A549 treated with CpdA at 1 μM for 4 hours (cell line): Measurements from ENCODE around the gene HK1. TPM values are rescaled to one million over a fixed set of nuclear protein-coding genes. Genes with fewer than 3 reads are reported as not detected.

Experiments
- total RNA-seq: library from RNA; stranded (reverse); fragments of 200-300 nt; extraction: Qiagen RNA extraction; gene quantifications from 5 replicates; pipeline ENCODE4 v1.2.3, GENCODE V29; 2022; ENCODE audit warnings: low read depth

HK1 gene
- total RNA-seq: 34.3 to 44.6 TPM (median 37.8 TPM) in 5 replicates

GRCh38 chr10:69278446-69278963, at the start of gene HK1:
Gene HK1, plus strand, starts transcription at chr10:69278496.

DNA sequence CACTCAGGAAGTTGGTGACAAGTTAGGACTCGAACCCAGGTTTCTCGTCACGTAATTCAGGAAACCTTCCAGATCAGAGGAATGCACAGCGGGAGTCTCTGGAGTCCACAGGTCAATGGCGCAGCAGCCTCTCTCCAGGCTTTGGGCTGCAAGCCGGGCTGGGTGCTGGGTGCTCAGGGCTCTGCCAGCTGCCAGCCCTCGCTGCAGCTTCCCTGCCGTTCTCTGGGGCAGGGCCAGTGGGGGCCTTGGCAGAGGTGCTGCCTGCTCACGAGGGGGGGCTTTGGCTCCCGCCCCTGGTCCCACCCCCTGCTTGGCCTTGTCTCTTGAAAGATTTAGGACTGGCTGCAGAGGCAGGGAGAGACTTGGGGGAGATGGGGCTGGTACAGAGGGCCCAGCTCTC, 138.4 kb downstream of the HK1 start, which contains the start of gene TACR2:
TACR2 (minus strand) TSS at position 224 of the 400 bp plus-strand sequence. CDS start 595 bp downstream, outside the sequence.

GRCh38 chr10:69451209-69451783, 173.0 kb downstream of the HK1 start, which contains the start of gene TSPAN15:
Gene TSPAN15, plus strand, starts transcription at chr10:69451465. Its CDS starts 130 bp downstream, at chr10:69451595.

Other genes with a start within 250 kb of the HK1 start
- gene SRGN, start 190.4 kb upstream of the HK1 start, total RNA-seq: 53.6 to 76.5 TPM (median 57.6 TPM) in 5 replicates
- gene VPS26A, start 154.3 kb upstream of the HK1 start, total RNA-seq: 47.4 to 78.3 TPM (median 51.6 TPM) in 5 replicates
- gene SUPV3L1, start 98.3 kb upstream of the HK1 start, total RNA-seq: 35.4 to 39.2 TPM (median 37.9 TPM) in 5 replicates
- gene HKDC1, start 58.2 kb upstream of the HK1 start, total RNA-seq: 17.3 to 24.6 TPM (median 19.4 TPM) in 5 replicates
- 0.14 to 0.17 TPM (median 0.16 TPM) in 4 of 5 replicates, not detected in the other for gene TACR2, start 138.4 kb downstream of the HK1 start, total RNA-seq
- 85.7 to 107 TPM (median 105 TPM) in 5 replicates for gene TSPAN15, start 173.0 kb downstream of the HK1 start, total RNA-seq